ENCODE measurements around the gene C1orf226.

DNA sequence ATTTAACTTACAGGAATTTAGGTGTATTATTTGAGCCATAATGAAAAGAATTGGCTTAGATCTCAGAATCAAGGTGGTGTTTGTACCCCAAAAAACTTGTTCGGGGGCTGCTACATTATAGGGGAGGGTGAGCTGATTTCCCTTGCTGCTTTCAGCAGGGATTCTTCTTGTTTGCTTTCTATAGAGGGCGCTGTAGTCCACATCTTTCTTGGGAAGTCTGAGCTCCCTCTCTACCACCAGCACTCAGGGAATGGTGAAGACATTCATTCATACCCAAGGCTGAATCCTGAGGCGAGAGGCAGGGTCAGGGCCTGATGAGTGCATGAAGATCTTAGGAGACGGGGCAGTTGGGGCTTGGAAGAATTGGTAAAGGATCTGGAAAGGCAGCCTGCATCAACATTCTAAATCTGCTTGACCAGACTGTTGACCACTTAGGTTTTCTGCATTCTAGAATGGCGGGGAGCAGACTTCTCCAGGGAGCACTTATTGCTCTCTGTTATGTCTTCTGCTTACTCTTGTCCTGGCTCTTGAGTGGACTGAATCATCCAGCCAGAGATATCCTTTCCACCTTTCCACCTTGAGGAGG is 23.8 kb upstream of the C1orf226 start:
- TF ChIP-seq EZH2 (IDR thresholded peaks at IDR 0.05; ENCODE audit: borderline replicate concordance) = no peak
- TF ChIP-seq, protein P1, sequence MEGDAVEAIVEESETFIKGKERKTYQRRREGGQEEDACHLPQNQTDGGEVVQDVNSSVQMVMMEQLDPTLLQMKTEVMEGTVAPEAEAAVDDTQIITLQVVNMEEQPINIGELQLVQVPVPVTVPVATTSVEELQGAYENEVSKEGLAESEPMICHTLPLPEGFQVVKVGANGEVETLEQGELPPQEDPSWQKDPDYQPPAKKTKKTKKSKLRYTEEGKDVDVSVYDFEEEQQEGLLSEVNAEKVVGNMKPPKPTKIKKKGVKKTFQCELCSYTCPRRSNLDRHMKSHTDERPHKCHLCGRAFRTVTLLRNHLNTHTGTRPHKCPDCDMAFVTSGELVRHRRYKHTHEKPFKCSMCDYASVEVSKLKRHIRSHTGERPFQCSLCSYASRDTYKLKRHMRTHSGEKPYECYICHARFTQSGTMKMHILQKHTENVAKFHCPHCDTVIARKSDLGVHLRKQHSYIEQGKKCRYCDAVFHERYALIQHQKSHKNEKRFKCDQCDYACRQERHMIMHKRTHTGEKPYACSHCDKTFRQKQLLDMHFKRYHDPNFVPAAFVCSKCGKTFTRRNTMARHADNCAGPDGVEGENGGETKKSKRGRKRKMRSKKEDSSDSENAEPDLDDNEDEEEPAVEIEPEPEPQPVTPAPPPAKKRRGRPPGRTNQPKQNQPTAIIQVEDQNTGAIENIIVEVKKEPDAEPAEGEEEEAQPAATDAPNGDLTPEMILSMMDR (IDR thresholded peaks at IDR 0.05; ENCODE audit: poor library complexity) = peak; percentile 55

Measured in hepatocyte (in vitro differentiated cells).